ENCODE measurements around the gene ZNF2. TPM values are rescaled to one million over a fixed set of nuclear protein-coding genes. Genes with fewer than 3 reads are reported as not detected.

ZNF2 gene
- total RNA-seq = 2.5 and 2.7 TPM in 2 replicates

GRCh38 chr2:95165371-95166064, at the start of gene ZNF2:
TSS of gene ZNF2 (plus strand) at chr2:95165809. CDS start at chr2:95176227, 10,418 bp downstream.

GRCh38 chr2:95121407-95122196, 44.0 kb upstream of the ZNF2 start, which contains the start of gene MRPS5:
TSS of gene MRPS5 (minus strand) at chr2:95121808. CDS start at chr2:95121791, 17 bp downstream.

GRCh38 chr2:95159690-95160449, 5.7 kb upstream of the ZNF2 start, which contains the start of gene ZNF514:
TSS of gene ZNF514 (minus strand) at chr2:95159848. CDS start at chr2:95153253, 6,595 bp downstream.

GRCh38 chr2:95207111-95207961, 41.7 kb downstream of the ZNF2 start, which contains the start of gene ZNF892:
TSS of gene ZNF892 (plus strand) at chr2:95207521. CDS start at chr2:95207816, 295 bp downstream.

Other genes starting within 250 kb of the ZNF2 start
- not detected in 2 replicates for gene MAL, start 140.1 kb upstream of the ZNF2 start, total RNA-seq
- 37.3 and 43.0 TPM in 2 replicates for gene MRPS5, start 44.0 kb upstream of the ZNF2 start, total RNA-seq
- 4.6 and 5.5 TPM in 2 replicates for gene ZNF514, start 6.0 kb upstream of the ZNF2 start, total RNA-seq
- 2.2 and 2.8 TPM in 2 replicates for gene ZNF892, start 41.7 kb downstream of the ZNF2 start, total RNA-seq
- gene PROM2, start 108.6 kb downstream of the ZNF2 start, total RNA-seq = 0.17 and 0.45 TPM in 2 replicates
- gene KCNIP3, start 131.5 kb downstream of the ZNF2 start, total RNA-seq = 2.0 and 2.5 TPM in 2 replicates
- gene FAHD2A, start 236.9 kb downstream of the ZNF2 start, total RNA-seq = 27.5 and 32.8 TPM in 2 replicates

All from bronchus fibroblast of lung (primary cell).